ENCODE results near the gene KHDC1L. TPM values are rescaled to one million over a fixed set of nuclear protein-coding genes. Genes with fewer than 3 reads are reported as not detected.
A peak's percentile ranks its signal among the peaks of the same experiment; 100 is the strongest.
"Not testable (repeated sequence)": the region's sequence is repeated elsewhere in the genome, so short reads cannot be mapped to it uniquely, and the experiment has no call there.

The KHDC1L gene, protein sequence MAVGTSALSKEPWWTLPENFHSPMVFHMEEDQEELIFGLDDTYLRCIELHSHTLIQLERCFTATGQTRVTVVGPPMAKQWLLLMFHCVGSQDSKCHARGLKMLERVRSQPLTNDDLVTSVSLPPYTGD
- not detected for total RNA-seq

DNA sequence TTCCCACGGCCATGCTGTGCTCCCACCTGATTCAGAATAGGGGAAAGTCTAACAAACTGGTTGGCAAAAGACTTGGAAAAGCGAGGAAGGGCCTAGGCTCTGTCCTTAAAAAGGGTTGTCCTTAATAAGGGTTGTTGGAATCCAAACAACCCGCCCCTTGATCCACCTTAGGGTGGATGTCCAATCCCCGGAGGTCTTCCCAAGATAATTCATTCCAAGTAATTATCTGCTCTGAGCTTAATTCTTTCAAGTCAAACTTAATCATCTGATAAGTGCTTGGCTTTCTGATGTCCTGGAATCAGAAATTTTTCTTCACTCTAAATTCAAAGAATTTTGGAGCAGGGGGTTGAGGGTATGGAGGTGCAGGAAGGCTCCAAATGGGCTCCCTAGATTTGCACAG lies at the start of gene KHDC1L:
Gene KHDC1L (minus strand): TSS at position 101 of the 400 bp plus-strand sequence. CDS start 88 bp downstream, at position 13.
- TF ChIP-seq POLR2AphosphoS5 (IDR thresholded peaks at IDR 0.05) = no peak
- TF ChIP-seq, protein P1, sequence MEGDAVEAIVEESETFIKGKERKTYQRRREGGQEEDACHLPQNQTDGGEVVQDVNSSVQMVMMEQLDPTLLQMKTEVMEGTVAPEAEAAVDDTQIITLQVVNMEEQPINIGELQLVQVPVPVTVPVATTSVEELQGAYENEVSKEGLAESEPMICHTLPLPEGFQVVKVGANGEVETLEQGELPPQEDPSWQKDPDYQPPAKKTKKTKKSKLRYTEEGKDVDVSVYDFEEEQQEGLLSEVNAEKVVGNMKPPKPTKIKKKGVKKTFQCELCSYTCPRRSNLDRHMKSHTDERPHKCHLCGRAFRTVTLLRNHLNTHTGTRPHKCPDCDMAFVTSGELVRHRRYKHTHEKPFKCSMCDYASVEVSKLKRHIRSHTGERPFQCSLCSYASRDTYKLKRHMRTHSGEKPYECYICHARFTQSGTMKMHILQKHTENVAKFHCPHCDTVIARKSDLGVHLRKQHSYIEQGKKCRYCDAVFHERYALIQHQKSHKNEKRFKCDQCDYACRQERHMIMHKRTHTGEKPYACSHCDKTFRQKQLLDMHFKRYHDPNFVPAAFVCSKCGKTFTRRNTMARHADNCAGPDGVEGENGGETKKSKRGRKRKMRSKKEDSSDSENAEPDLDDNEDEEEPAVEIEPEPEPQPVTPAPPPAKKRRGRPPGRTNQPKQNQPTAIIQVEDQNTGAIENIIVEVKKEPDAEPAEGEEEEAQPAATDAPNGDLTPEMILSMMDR (IDR thresholded peaks at IDR 0.05) = no peak
- TF ChIP-seq POLR2A (IDR thresholded peaks at IDR 0.05) = no peak
- Histone ChIP-seq H3K27me3 (no peaks in the 10 kb centered on the region), H3K9me3 (no peaks in the 10 kb centered on the region), H3K4me1 (no peaks in the 10 kb centered on the region), H3K36me3 (no peaks in the 10 kb centered on the region), H3K27ac (no peak within 1 kb of the TSS), H3K4me3 (no peak within 1 kb of the TSS)
- DNase-seq (ENCODE audit: low spot score in 2 of 2) = no peak
- intact Hi-C loops (cut with DNase I; ENCODE audit: low total_unique reads) = loop anchor here (1.0 kb wide), 1 partner anchor 38 kb away; the partner anchor contains the start of gene KHDC1

DNA sequence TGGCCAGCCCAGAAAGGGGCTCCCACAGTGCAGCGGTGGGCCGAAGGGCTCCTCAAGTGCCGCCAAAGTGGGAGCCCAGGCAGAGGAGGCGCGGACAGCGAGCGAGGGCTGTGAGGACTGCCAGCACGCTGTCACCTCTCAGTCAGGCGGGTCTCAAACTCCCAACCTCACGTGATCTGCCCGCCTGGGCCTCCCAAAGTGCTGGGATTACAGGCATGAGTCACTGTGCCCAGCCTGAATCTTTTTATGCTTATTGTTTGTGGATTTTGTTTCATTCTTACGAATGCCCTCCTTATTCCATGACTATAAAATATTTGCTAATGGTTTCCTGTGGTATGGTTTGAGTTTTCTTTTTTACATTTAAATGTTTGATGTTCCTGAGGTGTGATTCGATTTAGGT lies 44.0 kb upstream of the KHDC1L start:
- H3K27ac ChIP-seq; H3K9me3 ChIP-seq; H3K4me3 ChIP-seq; intact Hi-C loops (cut with DNase I; ENCODE audit: low total_unique reads); H3K36me3 ChIP-seq; H3K27me3 ChIP-seq; H3K4me1 ChIP-seq; DNase-seq (ENCODE audit: low spot score in 2 of 2): not testable (repeated sequence)

DNA sequence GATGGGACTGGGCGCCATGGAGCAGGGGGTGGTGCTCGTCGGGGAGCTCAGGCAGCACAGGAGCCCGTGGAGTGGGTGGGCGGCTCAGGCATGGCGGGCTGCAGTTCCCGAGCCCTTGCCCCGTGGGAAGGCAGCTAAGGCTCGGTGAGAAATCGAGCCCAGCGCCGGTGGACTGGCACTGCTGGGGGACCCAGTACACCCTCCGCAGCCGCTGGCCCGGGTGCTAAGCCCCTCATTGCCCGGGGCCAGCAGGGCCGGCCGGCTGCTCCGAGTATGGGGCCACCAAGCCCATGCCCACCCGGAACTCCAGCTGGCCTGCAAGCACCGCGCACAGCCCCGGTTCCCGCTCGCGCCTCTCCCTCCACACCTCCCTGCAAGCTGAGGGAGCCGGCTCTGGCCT lies 43.6 kb upstream of the KHDC1L start:
- H3K9me3 ChIP-seq; H3K27me3 ChIP-seq; H3K4me3 ChIP-seq; H3K4me1 ChIP-seq; H3K27ac ChIP-seq; intact Hi-C loops (cut with DNase I; ENCODE audit: low total_unique reads); DNase-seq (ENCODE audit: low spot score in 2 of 2); H3K36me3 ChIP-seq: not testable (repeated sequence)

DNA sequence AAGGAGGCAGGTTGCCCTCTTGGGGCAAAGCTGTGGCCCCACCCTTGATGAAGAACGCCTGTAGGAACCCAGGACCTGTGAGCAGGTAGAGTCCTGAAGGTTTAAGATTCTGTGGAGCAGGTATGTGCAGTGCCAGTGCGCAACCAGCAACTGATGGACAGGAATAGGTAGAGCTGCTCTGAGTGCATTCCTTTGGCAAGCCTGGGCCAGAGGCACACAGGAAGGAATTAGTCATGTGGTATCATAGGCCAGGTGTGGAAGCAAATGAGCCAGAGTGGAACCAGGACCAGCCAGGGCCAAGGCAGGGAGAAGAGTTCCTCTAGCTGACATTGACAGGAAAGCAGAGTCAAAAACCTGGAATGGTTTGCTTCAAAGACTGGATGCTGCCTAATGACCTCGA lies 39.1 kb upstream of the KHDC1L start:
- TF ChIP-seq, protein P1 (IDR thresholded peaks at IDR 0.05) = no peak
- TF ChIP-seq POLR2AphosphoS5 (IDR thresholded peaks at IDR 0.05) (no peak), POLR2A (IDR thresholded peaks at IDR 0.05) (no peak)
- H3K4me1 ChIP-seq = no peaks in the 10 kb centered on the region
- H3K36me3 ChIP-seq = no peaks in the 10 kb centered on the region
- no peak overlapping the region for H3K4me3 ChIP-seq
- intact Hi-C loops (cut with DNase I; ENCODE audit: low total_unique reads) = no loop called here
- H3K9me3 ChIP-seq = no peaks in the 10 kb centered on the region
- peak overlapping the region in 1 of 2 donors; percentile 14 for H3K27ac ChIP-seq
- DNase-seq (ENCODE audit: low spot score in 2 of 2) = peak in 1 of 2 donors; percentile 56
- no peaks in the 10 kb centered on the region for H3K27me3 ChIP-seq

DNA sequence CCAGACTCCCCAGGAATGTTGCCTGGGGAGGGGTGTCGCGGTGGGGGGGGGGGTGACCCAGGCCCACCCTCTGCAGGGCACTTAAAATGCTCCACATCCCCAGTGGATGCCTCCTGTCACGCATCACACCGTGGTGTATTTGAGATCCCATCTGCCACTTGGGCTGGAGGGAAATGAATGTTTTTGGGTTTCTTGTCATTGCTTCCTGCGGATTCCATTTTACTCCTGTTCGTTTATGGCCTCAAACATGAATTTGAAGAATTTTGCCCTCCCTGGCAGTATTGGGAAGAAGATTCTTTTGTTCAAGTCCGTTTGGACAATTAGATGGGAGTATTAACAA lies 38.2 kb upstream of the KHDC1L start:
- DNase-seq (ENCODE audit: low spot score in 2 of 2) = no peak
- Histone ChIP-seq H3K27me3 (no peaks in the 10 kb centered on the region), H3K36me3 (no peaks in the 10 kb centered on the region), H3K4me3 (peak overlapping the region; percentile 54 to 95 (median 69)), H3K4me1 (no peaks in the 10 kb centered on the region), H3K27ac (peak overlapping the region; percentile 60 to 84), H3K9me3 (no peaks in the 10 kb centered on the region)
- TF ChIP-seq POLR2AphosphoS5 (IDR thresholded peaks at IDR 0.05) = no peak
- TF ChIP-seq POLR2A (IDR thresholded peaks at IDR 0.05) = no peak
- TF ChIP-seq, protein P1 (IDR thresholded peaks at IDR 0.05) = no peak
- intact Hi-C loops (cut with DNase I; ENCODE audit: low total_unique reads) = loop anchor here (1.0 kb wide), 1 partner anchor 38 kb away; the partner anchor contains the start of gene KHDC1L

DNA sequence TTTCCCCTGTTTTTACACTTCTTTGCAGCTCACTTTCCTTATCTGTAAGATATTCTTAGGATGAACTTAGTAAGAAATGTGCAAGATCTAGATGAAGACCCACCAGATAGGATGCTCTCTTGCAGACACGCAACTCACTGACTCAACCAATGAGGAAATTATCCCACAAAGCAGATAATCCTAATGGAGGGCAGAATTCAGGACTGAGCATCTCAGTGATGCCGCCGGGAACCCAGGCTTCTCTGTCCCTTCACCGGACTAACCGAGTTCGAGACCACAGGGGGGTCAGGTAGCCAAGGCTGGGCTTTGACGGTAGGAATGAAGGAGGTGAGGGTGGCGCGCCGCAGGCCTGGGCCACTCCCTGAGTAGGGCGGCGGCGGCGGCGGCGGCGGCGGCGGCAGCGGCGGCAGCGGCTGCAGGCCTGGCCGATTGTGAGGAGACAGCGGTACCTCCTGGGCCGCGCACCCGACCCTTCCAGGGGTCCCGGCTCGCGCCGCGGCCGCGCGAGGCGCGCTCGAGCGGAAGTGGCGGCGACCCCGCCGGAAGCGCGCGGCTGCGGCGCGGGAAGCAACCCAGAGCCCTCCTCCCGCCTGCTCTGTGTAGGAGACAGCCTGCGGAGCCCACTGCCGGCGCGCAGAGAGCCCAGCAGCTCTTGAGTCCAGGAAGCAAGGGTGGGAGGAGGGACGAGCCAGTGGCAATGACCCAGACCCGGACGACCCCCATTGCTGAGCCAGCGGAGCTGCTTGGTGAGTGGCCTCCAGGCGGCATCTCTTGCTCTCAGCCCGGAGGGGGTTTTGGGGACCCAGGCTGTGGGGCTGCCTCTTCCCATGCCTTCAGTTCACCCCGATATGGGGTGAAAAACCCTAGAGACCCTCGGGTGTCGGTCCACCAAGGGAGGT lies 37.6 kb upstream of the KHDC1L start, which contains the start of gene KHDC1:
Gene KHDC1 (minus strand): TSS at position 526 of the 899 bp plus-strand sequence. CDS start 20,679 bp downstream, outside the sequence.
- Histone ChIP-seq H3K36me3 (no peaks in the 10 kb centered on the region), H3K4me3 (peak within 1 kb of the TSS; percentile 54 to 95 (median 69)), H3K9me3 (no peaks in the 10 kb centered on the region), H3K27me3 (no peaks in the 10 kb centered on the region), H3K27ac (peak within 1 kb of the TSS; percentile 60 to 84), H3K4me1 (no peaks in the 10 kb centered on the region)
- intact Hi-C loops (cut with DNase I; ENCODE audit: low total_unique reads) = loop anchor here (1.0 kb wide), 1 partner anchor 38 kb away; the partner anchor contains the start of gene KHDC1L
- TF ChIP-seq POLR2AphosphoS5 (IDR thresholded peaks at IDR 0.05) = no peak
- no peak for TF ChIP-seq POLR2A (IDR thresholded peaks at IDR 0.05)
- TF ChIP-seq, protein P1 (IDR thresholded peaks at IDR 0.05) = no peak
- no peak for DNase-seq (ENCODE audit: low spot score in 2 of 2)
